ENCODE data around the gene MSI2. TPM values are rescaled to one million over a fixed set of nuclear protein-coding genes. Genes with fewer than 3 reads are reported as not detected.

The MSI2 gene
- polyA plus RNA-seq, 3 donors: 82.8 to 94.6 (median 84.0) TPM

GRCh38 chr17:57387575-57387974 lies 131.3 kb downstream of the MSI2 start:
- DNase-seq (ENCODE audit: low read depth in 3 of 3, low spot score in 2 of 3): no peak

- DNase-seq (ENCODE audit: low read depth in 3 of 3, low spot score in 2 of 3): no peak
These were observed 131.9 kb downstream of the MSI2 start for GRCh38 chr17:57388131-57388725.

GRCh38 chr17:57389473-57389872 lies 133.2 kb downstream of the MSI2 start:
- DNase-seq (ENCODE audit: low read depth in 3 of 3, low spot score in 2 of 3): no peak

GRCh38 chr17:57391076-57391825 lies 134.9 kb downstream of the MSI2 start:
- DNase-seq (ENCODE audit: low read depth in 3 of 3, low spot score in 2 of 3): no peak

- DNase-seq (ENCODE audit: low read depth in 3 of 3, low spot score in 2 of 3): no peak
These were observed 135.6 kb downstream of the MSI2 start for GRCh38 chr17:57391857-57392471.

GRCh38 chr17:57393368-57393767 lies 137.0 kb downstream of the MSI2 start:
- no peak for DNase-seq (ENCODE audit: low read depth in 3 of 3, low spot score in 2 of 3)

GRCh38 chr17:57394375-57394774 lies 138.1 kb downstream of the MSI2 start:
- DNase-seq (ENCODE audit: low read depth in 3 of 3, low spot score in 2 of 3): no peak

GRCh38 chr17:57395721-57396321 lies 139.5 kb downstream of the MSI2 start:
- no peak for DNase-seq (ENCODE audit: low read depth in 3 of 3, low spot score in 2 of 3)

- DNase-seq (ENCODE audit: low read depth in 3 of 3, low spot score in 2 of 3): no peak
These were observed 140.2 kb downstream of the MSI2 start for GRCh38 chr17:57396511-57396921.

- no peak for DNase-seq (ENCODE audit: low read depth in 3 of 3, low spot score in 2 of 3)
These were observed 141.1 kb downstream of the MSI2 start for GRCh38 chr17:57397402-57397801.

GRCh38 chr17:57399690-57400089 lies 143.4 kb downstream of the MSI2 start:
- DNase-seq (ENCODE audit: low read depth in 3 of 3, low spot score in 2 of 3): no peak

GRCh38 chr17:57400648-57401047 lies 144.3 kb downstream of the MSI2 start:
- DNase-seq (ENCODE audit: low read depth in 3 of 3, low spot score in 2 of 3): no peak

GRCh38 chr17:57401556-57402488 lies 145.5 kb downstream of the MSI2 start:
- no peak for DNase-seq (ENCODE audit: low read depth in 3 of 3, low spot score in 2 of 3)

- DNase-seq (ENCODE audit: low read depth in 3 of 3, low spot score in 2 of 3): no peak
These were observed 146.4 kb downstream of the MSI2 start for GRCh38 chr17:57402681-57403180.

GRCh38 chr17:57403236-57403635 lies 146.9 kb downstream of the MSI2 start:
- DNase-seq (ENCODE audit: low read depth in 3 of 3, low spot score in 2 of 3): no peak

- no peak for DNase-seq (ENCODE audit: low read depth in 3 of 3, low spot score in 2 of 3)
These were observed 147.8 kb downstream of the MSI2 start for GRCh38 chr17:57404073-57404472.

GRCh38 chr17:57404795-57405490 lies 148.6 kb downstream of the MSI2 start:
- no peak for DNase-seq (ENCODE audit: low read depth in 3 of 3, low spot score in 2 of 3)

GRCh38 chr17:57405491-57406072 lies 149.3 kb downstream of the MSI2 start:
- no peak for DNase-seq (ENCODE audit: low read depth in 3 of 3, low spot score in 2 of 3)
